Measurements from ENCODE around the gene SERPINA1.

DNA sequence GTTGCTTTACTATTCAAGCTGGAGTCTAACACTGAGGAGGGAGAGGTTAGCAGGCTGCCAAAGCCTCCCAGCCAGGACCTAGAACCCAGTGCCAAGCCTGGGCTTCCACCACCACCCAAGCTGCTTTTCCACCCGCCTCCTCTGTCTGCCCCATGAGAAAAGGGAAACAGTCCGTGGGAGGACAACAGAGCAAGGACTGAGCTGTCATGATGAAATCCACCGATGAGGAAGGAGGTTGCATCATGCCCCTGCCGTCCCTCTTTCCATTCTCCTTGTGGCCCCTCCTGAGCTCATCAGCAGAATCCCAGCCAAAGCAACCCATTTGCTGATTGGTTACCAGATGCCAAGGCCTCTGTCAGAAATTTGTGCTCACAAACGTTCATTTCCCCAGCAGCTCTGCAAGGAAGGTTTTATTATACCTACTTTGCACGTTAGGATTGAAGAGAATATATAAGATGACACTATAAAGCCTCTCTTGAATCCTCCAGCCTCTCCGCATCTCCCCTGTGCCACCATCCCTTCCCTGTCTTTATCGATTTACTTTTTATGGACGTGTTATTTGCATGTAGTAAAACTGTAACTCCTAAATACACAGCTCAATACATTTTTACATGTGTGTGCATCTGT, 6.3 kb upstream of the SERPINA1 start:
- TF ChIP-seq EZH2 (IDR thresholded peaks at IDR 0.05; ENCODE audit: borderline replicate concordance, insufficient read depth, low read depth, low read length, poor library complexity, severe bottlenecking) = no peak
- TF ChIP-seq, protein P1, sequence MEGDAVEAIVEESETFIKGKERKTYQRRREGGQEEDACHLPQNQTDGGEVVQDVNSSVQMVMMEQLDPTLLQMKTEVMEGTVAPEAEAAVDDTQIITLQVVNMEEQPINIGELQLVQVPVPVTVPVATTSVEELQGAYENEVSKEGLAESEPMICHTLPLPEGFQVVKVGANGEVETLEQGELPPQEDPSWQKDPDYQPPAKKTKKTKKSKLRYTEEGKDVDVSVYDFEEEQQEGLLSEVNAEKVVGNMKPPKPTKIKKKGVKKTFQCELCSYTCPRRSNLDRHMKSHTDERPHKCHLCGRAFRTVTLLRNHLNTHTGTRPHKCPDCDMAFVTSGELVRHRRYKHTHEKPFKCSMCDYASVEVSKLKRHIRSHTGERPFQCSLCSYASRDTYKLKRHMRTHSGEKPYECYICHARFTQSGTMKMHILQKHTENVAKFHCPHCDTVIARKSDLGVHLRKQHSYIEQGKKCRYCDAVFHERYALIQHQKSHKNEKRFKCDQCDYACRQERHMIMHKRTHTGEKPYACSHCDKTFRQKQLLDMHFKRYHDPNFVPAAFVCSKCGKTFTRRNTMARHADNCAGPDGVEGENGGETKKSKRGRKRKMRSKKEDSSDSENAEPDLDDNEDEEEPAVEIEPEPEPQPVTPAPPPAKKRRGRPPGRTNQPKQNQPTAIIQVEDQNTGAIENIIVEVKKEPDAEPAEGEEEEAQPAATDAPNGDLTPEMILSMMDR (IDR thresholded peaks at IDR 0.05) = no peak

All from B cell (primary cell).